ENCODE results near the gene NKIRAS2.
"Not testable (repeated sequence)": the region's sequence is repeated elsewhere in the genome, so short reads cannot be mapped to it uniquely, and the experiment has no call there.

The NKIRAS2 gene

DNA sequence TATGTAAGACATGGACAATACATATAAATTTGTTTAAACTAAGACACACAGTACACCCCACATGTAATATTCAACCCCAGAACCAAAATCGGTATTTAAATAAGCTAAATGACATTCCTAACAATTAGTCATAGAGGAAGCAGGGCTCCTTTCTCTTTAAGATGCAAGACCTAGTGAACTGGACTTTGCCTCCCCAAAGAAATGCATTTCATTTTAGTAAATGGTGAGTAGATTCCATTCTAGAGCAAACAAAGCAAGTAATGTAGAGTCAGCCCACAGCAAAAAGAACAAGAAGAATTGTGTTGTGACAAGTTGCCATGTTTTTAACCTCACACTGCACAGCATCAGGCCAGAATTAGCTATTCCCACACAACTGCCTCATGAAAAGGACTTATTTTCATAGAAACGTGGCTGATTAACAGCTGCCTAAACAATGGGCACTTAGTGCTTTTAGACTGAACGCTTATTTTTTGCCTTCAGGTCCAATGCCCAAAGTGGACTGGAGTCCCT is 17.0 kb upstream of the NKIRAS2 start:
- Histone ChIP-seq H3K9ac (no peak overlapping the region), H3K36me3 (peaks cover 67 to 97% (median 87%) of the 10 kb centered on the region in 11 experiments), H3K4me3 (no peak overlapping the region), H3K4me1 (peaks cover 0 to 83% (median 8%) of the 10 kb centered on the region in 10 experiments; a peak in 13 of 20 replicates), H4K20me1 (peaks cover 81 to 100% (median 98%) of the 10 kb centered on the region in 11 experiments), H3K27me3 (no peaks in the 10 kb centered on the region), H3K9me3 (replicated peaks in 1 of 11) (no peaks in the 10 kb centered on the region), H3K4me2 (peak overlapping the region in 3 of 11 experiments; percentile 32 to 53 (median 50); a peak in 6 of 22 replicates), H3K27ac (no peak overlapping the region)
- TF ChIP-seq Cebpa-rat (IDR thresholded peaks at IDR 0.05) = no peak

GRCh38 chr17:42005166-42005565 is 14.7 kb upstream of the NKIRAS2 start:
- no peak for TF ChIP-seq Cebpa-rat (IDR thresholded peaks at IDR 0.05)
- Histone ChIP-seq H3K4me1 (peaks cover 0 to 92% (median 20%) of the 10 kb centered on the region in 10 experiments; a peak in 16 of 20 replicates), H4K20me1 (peaks cover 89 to 100% (median 100%) of the 10 kb centered on the region in 11 experiments), H3K27me3 (no peaks in the 10 kb centered on the region), H3K4me2 (peak overlapping the region in 2 of 11 experiments; percentile 32 to 44; a peak in 2 of 22 replicates), H3K27ac (0 out of 22 replicates have a peak overlapping the region, but pooled peaks of 2 of the 11 experiments have one; percentile 2 to 3), H3K9ac (no peak overlapping the region), H3K9me3 (replicated peaks in 1 of 11) (no peaks in the 10 kb centered on the region), H3K36me3 (peaks cover 57 to 92% (median 80%) of the 10 kb centered on the region in 11 experiments), H3K4me3 (no peak overlapping the region)

DNA sequence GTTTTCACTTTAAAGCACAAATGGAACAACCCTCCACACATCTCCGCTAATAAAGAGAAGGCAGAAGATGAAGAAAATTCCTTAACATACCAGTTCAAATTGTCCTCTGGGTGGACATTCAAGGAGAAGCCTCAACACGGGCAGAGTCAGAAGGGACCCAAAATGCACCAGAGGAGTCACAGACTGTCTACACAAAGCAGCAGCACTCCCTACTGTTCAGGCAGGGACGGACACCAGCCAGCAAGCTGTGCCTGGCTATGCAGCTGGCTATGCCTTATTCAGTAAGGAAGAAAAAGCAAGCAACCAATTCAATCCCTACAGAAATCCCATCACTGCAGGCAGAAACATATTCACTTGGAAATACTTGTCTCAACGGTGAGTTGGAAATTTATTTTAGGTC is 10.7 kb upstream of the NKIRAS2 start:
- peaks cover 0 to 10% (median 0%) of the 10 kb centered on the region in 11 experiments; a peak in 2 of 22 replicates for H3K9me3 ChIP-seq (replicated peaks in 1 of 11)
- peaks cover 24 to 90% (median 77%) of the 10 kb centered on the region in 11 experiments for H3K36me3 ChIP-seq
- peaks cover 65 to 100% (median 100%) of the 10 kb centered on the region in 11 experiments for H4K20me1 ChIP-seq
- H3K27ac ChIP-seq = peak overlapping the region in 8 of 11 experiments; percentile 11 to 76 (median 62); a peak in 14 of 22 replicates
- no peak for TF ChIP-seq Cebpa-rat (IDR thresholded peaks at IDR 0.05)
- H3K4me2 ChIP-seq = peak overlapping the region in 6 of 11 experiments; percentile 57 to 95 (median 78); a peak in 13 of 22 replicates
- H3K9ac ChIP-seq = peak overlapping the region in 4 of 11 experiments; percentile 30 to 50 (median 38); a peak in 4 of 22 replicates
- no peaks in the 10 kb centered on the region for H3K27me3 ChIP-seq
- H3K4me1 ChIP-seq = peaks cover 5 to 100% (median 59%) of the 10 kb centered on the region in 10 experiments; a peak in 17 of 20 replicates
- no peak overlapping the region for H3K4me3 ChIP-seq

GRCh38 chr17:42010266-42010680 is 9.6 kb upstream of the NKIRAS2 start:
- Histone ChIP-seq H3K4me1 (peaks cover 14 to 100% (median 69%) of the 10 kb centered on the region in 10 experiments), H3K4me3 (peak overlapping the region in 3 of 10 experiments; percentile 1 to 34 (median 8); a peak in 3 of 20 replicates), H3K9me3 (replicated peaks in 1 of 11) (peaks cover 0 to 10% (median 0%) of the 10 kb centered on the region in 11 experiments; a peak in 2 of 22 replicates), H4K20me1 (peaks cover 54 to 100% (median 98%) of the 10 kb centered on the region in 11 experiments), H3K4me2 (peak overlapping the region in 10 of 11 experiments; percentile 40 to 95 (median 64); a peak in 19 of 22 replicates), H3K9ac (peak overlapping the region in 6 of 11 experiments; percentile 9 to 62 (median 40); a peak in 6 of 22 replicates), H3K27ac (peak overlapping the region in 10 of 11 experiments; percentile 14 to 76 (median 54); a peak in 19 of 22 replicates), H3K36me3 (peaks cover 28 to 92% (median 81%) of the 10 kb centered on the region in 11 experiments)
- not testable (repeated sequence) for H3K27me3 ChIP-seq
- TF ChIP-seq Cebpa-rat (IDR thresholded peaks at IDR 0.05) = peak in 8 of 11 experiments; percentile 29 to 91 (median 54); a peak in 7 of 22 replicates

DNA sequence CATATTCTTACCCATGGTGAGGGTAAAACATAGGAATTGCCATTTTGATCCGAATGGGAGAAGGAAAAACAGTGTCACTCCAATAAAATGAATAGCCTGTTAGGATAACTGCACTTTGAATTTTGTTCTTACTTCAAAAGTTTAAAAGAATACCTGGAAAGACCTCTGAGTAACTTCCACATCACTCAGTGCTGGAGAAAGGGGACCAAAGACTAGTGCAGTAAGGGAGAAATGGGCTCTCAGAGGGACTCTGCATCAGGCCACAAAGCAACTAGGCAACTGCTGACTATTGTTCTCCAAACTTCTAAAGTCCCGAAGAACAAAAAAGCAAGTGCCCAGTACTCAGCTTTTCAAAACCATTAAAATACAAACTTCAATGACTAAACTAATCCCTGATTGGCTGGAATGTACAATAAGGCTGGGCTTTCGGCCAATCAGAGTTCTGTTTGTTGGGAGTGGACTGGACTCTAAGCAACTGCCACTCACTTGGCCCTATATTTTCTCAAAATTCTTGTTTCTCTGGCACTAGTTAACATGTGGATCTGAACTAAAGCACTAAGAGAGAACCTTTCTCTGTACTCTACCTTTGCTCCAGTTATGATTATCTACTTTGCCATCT is 8.9 kb upstream of the NKIRAS2 start:
- peaks cover 0 to 10% (median 0%) of the 10 kb centered on the region in 11 experiments; a peak in 2 of 22 replicates for H3K9me3 ChIP-seq (replicated peaks in 1 of 11)
- no peaks in the 10 kb centered on the region for H3K27me3 ChIP-seq
- peak overlapping the region in 6 of 11 experiments; percentile 3 to 62 (median 28); a peak in 5 of 22 replicates for H3K9ac ChIP-seq
- peaks cover 47 to 92% (median 91%) of the 10 kb centered on the region in 11 experiments; a peak in 21 of 22 replicates for H4K20me1 ChIP-seq
- H3K27ac ChIP-seq = peak overlapping the region in 10 of 11 experiments; percentile 14 to 76 (median 50); a peak in 20 of 22 replicates
- H3K36me3 ChIP-seq = peaks cover 28 to 96% (median 83%) of the 10 kb centered on the region in 11 experiments
- peak overlapping the region in 10 of 11 experiments; percentile 40 to 95 (median 64); a peak in 19 of 22 replicates for H3K4me2 ChIP-seq
- peak overlapping the region in 3 of 10 experiments; percentile 1 to 34 (median 8); a peak in 2 of 20 replicates for H3K4me3 ChIP-seq
- TF ChIP-seq Cebpa-rat (IDR thresholded peaks at IDR 0.05) = no peak
- peaks cover 22 to 100% (median 74%) of the 10 kb centered on the region in 10 experiments for H3K4me1 ChIP-seq

DNA sequence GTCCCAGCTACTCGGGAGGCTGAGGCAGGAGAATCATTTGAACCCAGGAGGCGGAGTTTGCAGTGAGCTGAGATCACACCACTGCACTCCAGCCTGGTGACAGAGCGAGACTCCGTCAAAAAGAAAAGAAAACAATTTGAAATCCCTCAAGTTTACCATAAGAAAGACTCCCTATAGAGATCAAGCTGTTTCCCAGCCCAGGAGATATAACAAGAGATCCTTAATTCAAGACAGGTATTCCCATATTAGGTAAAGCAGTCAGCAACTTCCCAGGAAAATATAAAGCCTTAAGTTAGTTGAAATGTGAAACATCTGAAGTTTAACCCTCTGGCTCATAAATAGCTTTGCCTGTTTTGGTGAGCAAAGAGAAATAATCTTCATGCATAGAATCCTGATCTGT is 7.5 kb upstream of the NKIRAS2 start:
- H4K20me1 ChIP-seq = peaks cover 33 to 79% (median 77%) of the 10 kb centered on the region in 11 experiments; a peak in 21 of 22 replicates
- peak overlapping the region in 3 of 11 experiments; percentile 17 to 42 (median 19); a peak in 2 of 22 replicates for H3K9ac ChIP-seq
- H3K4me2 ChIP-seq = peak overlapping the region in 5 of 11 experiments; percentile 63 to 95 (median 81); a peak in 8 of 22 replicates
- H3K4me1 ChIP-seq = peaks cover 26 to 89% (median 75%) of the 10 kb centered on the region in 10 experiments
- H3K4me3 ChIP-seq, H3K27me3 ChIP-seq: not testable (repeated sequence)
- peaks cover 0 to 10% (median 0%) of the 10 kb centered on the region in 11 experiments; a peak in 2 of 22 replicates for H3K9me3 ChIP-seq (replicated peaks in 1 of 11)
- peak overlapping the region in 4 of 11 experiments; percentile 6 to 76 (median 66); a peak in 5 of 22 replicates for H3K27ac ChIP-seq
- H3K36me3 ChIP-seq = peaks cover 21 to 83% (median 69%) of the 10 kb centered on the region in 11 experiments

DNA sequence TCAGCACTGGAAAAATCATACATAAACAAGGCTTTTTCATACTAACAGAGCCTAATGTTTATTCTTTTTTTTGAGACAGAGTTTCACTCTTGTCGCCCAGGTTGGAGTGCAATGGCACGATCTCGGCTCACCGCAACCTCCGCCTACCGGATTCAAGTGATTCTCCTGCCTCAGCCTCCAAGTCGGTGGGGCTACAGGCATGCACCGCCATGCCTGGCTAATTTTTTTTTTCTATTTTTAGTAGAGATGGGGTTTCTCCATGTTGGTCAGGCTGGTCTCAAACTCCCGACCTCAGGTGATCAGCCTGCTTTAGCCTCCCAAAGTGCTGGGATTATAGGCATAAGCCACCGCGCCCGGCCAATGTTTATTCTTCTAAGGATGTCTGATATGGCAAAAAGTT is 6.2 kb upstream of the NKIRAS2 start:
- Histone ChIP-seq H3K4me2 (peak overlapping the region in 5 of 11 experiments; percentile 34 to 95 (median 81); a peak in 10 of 22 replicates), H4K20me1 (peaks cover 26 to 65% (median 64%) of the 10 kb centered on the region in 11 experiments; a peak in 21 of 22 replicates), H3K4me1 (peaks cover 36 to 86% (median 83%) of the 10 kb centered on the region in 10 experiments), H3K9ac (peak overlapping the region in 2 of 11 experiments; percentile 19 to 22; a peak in 2 of 22 replicates), H3K36me3 (peaks cover 16 to 70% (median 58%) of the 10 kb centered on the region in 11 experiments), H3K27ac (peak overlapping the region in 3 of 11 experiments; percentile 44 to 76 (median 66); a peak in 5 of 22 replicates), H3K9me3 (replicated peaks in 1 of 11) (peaks cover 0 to 10% (median 0%) of the 10 kb centered on the region in 11 experiments; a peak in 2 of 22 replicates), H3K4me3 (peak overlapping the region in 1 of 10 experiments; percentile 12; a peak in 1 of 20 replicates)
- not testable (repeated sequence) for H3K27me3 ChIP-seq

GRCh38 chr17:42016411-42016831 is 3.5 kb upstream of the NKIRAS2 start:
- H3K4me1 ChIP-seq = peaks cover 38 to 74% (median 64%) of the 10 kb centered on the region in 10 experiments
- H3K4me3 ChIP-seq = peak overlapping the region; percentile 79 to 98 (median 90)
- peaks cover 9 to 38% (median 37%) of the 10 kb centered on the region in 11 experiments; a peak in 19 of 22 replicates for H4K20me1 ChIP-seq
- H3K9ac ChIP-seq = peak overlapping the region; percentile 93 to 100 (median 97)
- peaks cover 0 to 4% (median 0%) of the 10 kb centered on the region in 11 experiments; a peak in 1 of 22 replicates for H3K9me3 ChIP-seq (replicated peaks in 1 of 11)
- H3K4me2 ChIP-seq = peak overlapping the region; percentile 81 to 96 (median 89)
- H3K27ac ChIP-seq = peak overlapping the region; percentile 94 to 100 (median 97)
- no peaks in the 10 kb centered on the region for H3K27me3 ChIP-seq
- no peak for TF ChIP-seq Cebpa-rat (IDR thresholded peaks at IDR 0.05)
- H3K36me3 ChIP-seq = peaks cover 5 to 48% (median 40%) of the 10 kb centered on the region in 11 experiments; a peak in 20 of 22 replicates
